Liver (tissue), 9 donors: Measurements from ENCODE around the gene RGS3. TPM values are rescaled to one million over a fixed set of nuclear protein-coding genes. Genes with fewer than 3 reads are reported as not detected.

Source experiments
- DNase-seq: peaks from one replicate; pipeline ENCODE4 v3.0.0-alpha.2; 2017; ENCODE audit warnings: low spot score
- H3K27ac ChIP-seq, 2 donors: one replicate each; pipeline ENCODE4 v1.7.0; 2013; ENCODE audit warnings: inconsistent platforms in 2 of 2, low read length in 2 of 2, control low read depth in 1 of 2, low read depth in 1 of 2, mild to moderate bottlenecking in 1 of 2
- H3K27me3 ChIP-seq, 4 donors: one replicate each; pipeline versions ENCODE4 v1.6.1 to v1.7.0; 2013; ENCODE audit warnings: low read length in 3 of 4, inconsistent platforms in 1 of 4, mild to moderate bottlenecking in 1 of 4, moderate library complexity in 1 of 4; ENCODE audit not compliant: control insufficient read depth in 4 of 4, insufficient read depth in 4 of 4
- H3K36me3 ChIP-seq, 4 donors: one replicate each; pipeline versions ENCODE4 v1.6.1 to v1.7.0; 2013; ENCODE audit warnings: low read length in 3 of 4, mild to moderate bottlenecking in 3 of 4, low read depth in 1 of 4, moderate library complexity in 1 of 4; ENCODE audit not compliant: control insufficient read depth in 4 of 4, insufficient read depth in 3 of 4
- H3K4me1 ChIP-seq, 4 donors: one replicate each; pipeline versions ENCODE4 v1.6.1 to v1.7.0; 2013; ENCODE audit warnings: low read length in 3 of 4, mild to moderate bottlenecking in 3 of 4, moderate library complexity in 1 of 4; ENCODE audit not compliant: control insufficient read depth in 4 of 4, insufficient read depth in 4 of 4
- H3K4me3 ChIP-seq, 3 donors: one replicate each; pipeline versions ENCODE4 v1.6.1 to v1.7.0; 2013; ENCODE audit warnings: low read length in 3 of 3, control low read depth in 1 of 3, low read depth in 1 of 3, mild to moderate bottlenecking in 1 of 3
- H3K9ac ChIP-seq, 2 donors: one replicate each; pipeline ENCODE4 v1.7.0; 2013; ENCODE audit warnings: low read length in 2 of 2, mild to moderate bottlenecking in 2 of 2, moderate library complexity in 2 of 2, control low read depth in 1 of 2, low read depth in 1 of 2
- H3K9me3 ChIP-seq, 4 donors: one replicate each; pipeline versions ENCODE4 v1.6.1 to v1.7.0; 2013; ENCODE audit warnings: low read length in 3 of 4; ENCODE audit not compliant: control insufficient read depth in 4 of 4
- FOXA2 ChIP-seq: IDR thresholded peaks from 2 replicates; pipeline ENCODE4 v1.6.1; 2016; ENCODE audit warnings: antibody characterized with exemption
- JUND ChIP-seq, 2 donors: IDR thresholded peaks; 2 replicates each; pipeline ENCODE4 v1.6.1; 2016; ENCODE audit warnings: antibody characterized with exemption in 2 of 2
- NR2F2 ChIP-seq: IDR thresholded peaks from 2 replicates; pipeline ENCODE4 v1.6.1; 2016; ENCODE audit warnings: antibody characterized with exemption
- SP1 ChIP-seq: IDR thresholded peaks from 2 replicates; pipeline ENCODE4 v1.6.1; 2018; ENCODE audit warnings: antibody characterized with exemption, mild to moderate bottlenecking
- YY1 ChIP-seq: IDR thresholded peaks from 2 replicates; pipeline ENCODE4 v1.6.1; 2016; ENCODE audit warnings: antibody characterized with exemption, mild to moderate bottlenecking
- WGBS: extraction: QIAGEN DNeasy Blood & Tissue Kit; methylation state at CpG from one replicate; pipeline ENCODE4 v1.1.7; 2013; 5-methylcytosine and 5-hydroxymethylcytosine counted together
- polyA plus RNA-seq, 2 donors: library from polyadenylated mRNA; stranded (reverse) in 1 of 2; unstranded in 1 of 2; fragments of 200-250 nt in 1 of 2; fragments of >200 nt in 1 of 2; fragmentation: Nextera tagmentation in 1 of 2; extraction: Ambion mirVana in 1 of 2; gene quantifications; one replicate each; pipeline versions ENCODE4 v1.2.1 to v1.2.3, GENCODE V29; 2013 to 2015
- total RNA-seq, 2 donors: library from RNA; depleted of rRNA; stranded (reverse); fragments of >200 nt; gene quantifications; one replicate each; pipeline ENCODE4 v1.2.3, GENCODE V29; 2014
- TF ChIP-seq, protein P1 (sequence below): fragments of 150-350 bp; IDR thresholded peaks from 2 replicates; pipeline ENCODE4 v1.5.1; 2017; ENCODE audit warnings: improper control_type of control experiment, low read depth, low read length; ENCODE audit not compliant: missing input control
- TF ChIP-seq, protein P2 (sequence below): IDR thresholded peaks from 2 replicates; pipeline ENCODE4 v1.6.1; 2016; ENCODE audit warnings: antibody characterized with exemption, mild to moderate bottlenecking
- TF ChIP-seq, protein P3 (sequence below): IDR thresholded peaks from 2 replicates; pipeline ENCODE4 v1.6.1; 2016; ENCODE audit warnings: antibody characterized with exemption
- donor health status: healthy.
- donor health status: healthy.
- donor health status: healthy.
- donor health status: healthy.
- donor health status: healthy.

The RGS3 gene
- total and polyA plus RNA-seq, 4 donors, result 13.0 to 65.0 (median 28.3) TPM

DNA sequence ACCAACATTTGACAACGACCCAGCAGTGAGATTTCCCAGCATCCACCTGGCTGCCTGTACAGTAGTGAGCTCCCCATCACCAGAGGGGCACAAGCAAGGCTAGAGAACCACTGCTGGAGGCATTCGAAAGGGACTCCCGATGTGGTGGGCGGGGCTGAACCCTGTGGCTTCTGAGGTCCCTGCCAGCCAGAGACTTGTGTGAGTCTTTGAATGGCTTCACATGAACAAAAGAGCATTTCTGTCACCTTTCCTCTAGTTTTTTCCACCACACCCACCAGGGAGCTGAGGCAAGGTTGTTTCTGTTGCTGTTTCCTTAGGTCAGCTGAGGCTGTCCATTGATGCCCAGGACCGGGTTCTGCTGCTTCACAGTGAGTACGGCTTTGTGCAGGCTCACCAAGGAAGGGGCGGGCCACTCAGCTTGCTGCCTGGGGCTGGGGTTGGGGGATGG lies 15.7 kb downstream of the RGS3 start:
- Histone ChIP-seq H3K27ac (no peak overlapping the region), H3K36me3 (no peaks in the 10 kb centered on the region), H3K9ac (no peak overlapping the region), H3K4me3 (no peak overlapping the region), H3K9me3 (no peaks in the 10 kb centered on the region), H3K4me1 (peaks cover 0 to 5% (median 3%) of the 10 kb centered on the region in 4 donors), H3K27me3 (no peaks in the 10 kb centered on the region)
- TF ChIP-seq, protein P1, sequence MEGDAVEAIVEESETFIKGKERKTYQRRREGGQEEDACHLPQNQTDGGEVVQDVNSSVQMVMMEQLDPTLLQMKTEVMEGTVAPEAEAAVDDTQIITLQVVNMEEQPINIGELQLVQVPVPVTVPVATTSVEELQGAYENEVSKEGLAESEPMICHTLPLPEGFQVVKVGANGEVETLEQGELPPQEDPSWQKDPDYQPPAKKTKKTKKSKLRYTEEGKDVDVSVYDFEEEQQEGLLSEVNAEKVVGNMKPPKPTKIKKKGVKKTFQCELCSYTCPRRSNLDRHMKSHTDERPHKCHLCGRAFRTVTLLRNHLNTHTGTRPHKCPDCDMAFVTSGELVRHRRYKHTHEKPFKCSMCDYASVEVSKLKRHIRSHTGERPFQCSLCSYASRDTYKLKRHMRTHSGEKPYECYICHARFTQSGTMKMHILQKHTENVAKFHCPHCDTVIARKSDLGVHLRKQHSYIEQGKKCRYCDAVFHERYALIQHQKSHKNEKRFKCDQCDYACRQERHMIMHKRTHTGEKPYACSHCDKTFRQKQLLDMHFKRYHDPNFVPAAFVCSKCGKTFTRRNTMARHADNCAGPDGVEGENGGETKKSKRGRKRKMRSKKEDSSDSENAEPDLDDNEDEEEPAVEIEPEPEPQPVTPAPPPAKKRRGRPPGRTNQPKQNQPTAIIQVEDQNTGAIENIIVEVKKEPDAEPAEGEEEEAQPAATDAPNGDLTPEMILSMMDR, result no peak
- TF ChIP-seq NR2F2 (no peak), FOXA2 (no peak), YY1 (no peak), JUND (IDR thresholded peaks at IDR 0.05) (no peak)
- 84% methylated on average over 7 of the region's 7 CpGs for WGBS
- no peak for DNase-seq

DNA sequence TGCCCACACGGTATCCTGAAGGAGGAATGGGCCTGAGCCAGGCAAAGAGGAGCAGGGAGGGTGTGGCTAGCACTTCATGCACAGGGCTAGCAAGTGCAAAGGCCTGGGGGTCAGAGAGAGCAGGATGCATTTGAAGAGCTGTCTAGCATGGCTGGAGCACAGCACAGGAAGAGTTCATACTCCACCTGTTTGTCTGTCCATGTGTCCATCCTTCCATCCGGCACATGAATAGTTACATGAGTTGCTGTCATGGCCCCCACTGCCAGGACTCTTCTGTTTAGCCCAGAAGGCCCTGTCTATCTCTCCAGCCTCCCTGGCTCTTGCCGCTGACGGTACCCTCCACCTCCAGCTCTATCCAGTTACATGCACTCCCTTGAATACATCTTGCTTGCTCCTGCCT lies 17.1 kb downstream of the RGS3 start:
- Histone ChIP-seq H3K36me3 (no peaks in the 10 kb centered on the region), H3K4me1 (peaks cover 0 to 5% (median 3%) of the 10 kb centered on the region in 4 donors), H3K9ac (no peak overlapping the region), H3K4me3 (no peak overlapping the region), H3K27me3 (no peaks in the 10 kb centered on the region), H3K27ac (no peak overlapping the region), H3K9me3 (no peaks in the 10 kb centered on the region)
- DNase-seq, result no peak
- TF ChIP-seq, protein P2, sequence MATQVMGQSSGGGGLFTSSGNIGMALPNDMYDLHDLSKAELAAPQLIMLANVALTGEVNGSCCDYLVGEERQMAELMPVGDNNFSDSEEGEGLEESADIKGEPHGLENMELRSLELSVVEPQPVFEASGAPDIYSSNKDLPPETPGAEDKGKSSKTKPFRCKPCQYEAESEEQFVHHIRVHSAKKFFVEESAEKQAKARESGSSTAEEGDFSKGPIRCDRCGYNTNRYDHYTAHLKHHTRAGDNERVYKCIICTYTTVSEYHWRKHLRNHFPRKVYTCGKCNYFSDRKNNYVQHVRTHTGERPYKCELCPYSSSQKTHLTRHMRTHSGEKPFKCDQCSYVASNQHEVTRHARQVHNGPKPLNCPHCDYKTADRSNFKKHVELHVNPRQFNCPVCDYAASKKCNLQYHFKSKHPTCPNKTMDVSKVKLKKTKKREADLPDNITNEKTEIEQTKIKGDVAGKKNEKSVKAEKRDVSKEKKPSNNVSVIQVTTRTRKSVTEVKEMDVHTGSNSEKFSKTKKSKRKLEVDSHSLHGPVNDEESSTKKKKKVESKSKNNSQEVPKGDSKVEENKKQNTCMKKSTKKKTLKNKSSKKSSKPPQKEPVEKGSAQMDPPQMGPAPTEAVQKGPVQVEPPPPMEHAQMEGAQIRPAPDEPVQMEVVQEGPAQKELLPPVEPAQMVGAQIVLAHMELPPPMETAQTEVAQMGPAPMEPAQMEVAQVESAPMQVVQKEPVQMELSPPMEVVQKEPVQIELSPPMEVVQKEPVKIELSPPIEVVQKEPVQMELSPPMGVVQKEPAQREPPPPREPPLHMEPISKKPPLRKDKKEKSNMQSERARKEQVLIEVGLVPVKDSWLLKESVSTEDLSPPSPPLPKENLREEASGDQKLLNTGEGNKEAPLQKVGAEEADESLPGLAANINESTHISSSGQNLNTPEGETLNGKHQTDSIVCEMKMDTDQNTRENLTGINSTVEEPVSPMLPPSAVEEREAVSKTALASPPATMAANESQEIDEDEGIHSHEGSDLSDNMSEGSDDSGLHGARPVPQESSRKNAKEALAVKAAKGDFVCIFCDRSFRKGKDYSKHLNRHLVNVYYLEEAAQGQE, result no peak
- no peak for TF ChIP-seq NR2F2
- TF ChIP-seq SP1, result no peak
- TF ChIP-seq, protein P3, sequence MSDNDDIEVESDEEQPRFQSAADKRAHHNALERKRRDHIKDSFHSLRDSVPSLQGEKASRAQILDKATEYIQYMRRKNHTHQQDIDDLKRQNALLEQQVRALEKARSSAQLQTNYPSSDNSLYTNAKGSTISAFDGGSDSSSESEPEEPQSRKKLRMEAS, result no peak
- WGBS, result 99% methylated on average over 4 of the region's 4 CpGs

DNA sequence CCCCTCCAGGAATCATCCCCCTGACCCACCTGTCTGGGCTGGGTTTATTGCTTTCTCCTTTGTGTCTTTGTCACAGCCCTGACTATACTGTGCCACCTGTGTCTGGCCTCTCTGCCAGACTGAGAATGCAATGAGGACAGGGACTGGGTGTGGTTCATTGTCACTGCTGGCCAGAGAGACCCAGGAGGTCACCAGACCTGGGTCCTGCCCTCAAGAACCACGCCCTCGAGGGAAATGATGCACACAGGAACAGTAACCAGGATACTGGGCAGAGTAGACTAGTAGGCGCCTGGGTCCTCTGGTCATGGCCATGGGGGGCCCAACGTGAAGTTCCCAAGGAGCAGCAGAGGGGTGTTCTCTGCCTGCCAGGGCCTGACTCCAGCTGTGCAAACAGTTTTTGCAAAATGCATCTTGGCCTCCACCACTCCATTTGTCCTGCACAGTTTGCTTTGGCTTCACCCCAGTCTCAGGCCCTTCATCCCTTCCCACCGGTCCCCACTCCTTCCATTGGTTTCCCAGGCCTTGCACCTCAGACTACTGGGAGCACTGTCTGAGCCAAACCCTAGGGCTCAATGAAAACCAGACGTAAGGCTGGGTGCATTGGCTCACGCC lies 17.8 kb downstream of the RGS3 start:
- no peaks in the 10 kb centered on the region for H3K36me3 ChIP-seq
- H3K27me3 ChIP-seq, result no peaks in the 10 kb centered on the region
- no peaks in the 10 kb centered on the region for H3K9me3 ChIP-seq
- WGBS, result 57% methylated on average over 7 of the region's 7 CpGs
- no peak overlapping the region for H3K4me3 ChIP-seq
- peaks cover 0 to 5% (median 3%) of the 10 kb centered on the region in 4 donors for H3K4me1 ChIP-seq
- H3K27ac ChIP-seq, result no peak overlapping the region
- TF ChIP-seq NR2F2, result no peak
- DNase-seq, result no peak
- H3K9ac ChIP-seq, result no peak overlapping the region
